Activated gamma-delta T cell treated with Interleukin-2 at 50 U/mL for 16 hours (primary cell): ENCODE data around the gene ARHGAP18.

Experiments used
- DNase-seq: peaks from one replicate; pipeline ENCODE4 v3.0.0-alpha.2; 2020

ARHGAP18 gene

GRCh38 chr6:129609635-129610034, 100.3 kb downstream of the ARHGAP18 start:
- no peak for DNase-seq

GRCh38 chr6:129608886-129609537, 101.0 kb downstream of the ARHGAP18 start:
- no peak for DNase-seq

GRCh38 chr6:129607581-129608186, 102.3 kb downstream of the ARHGAP18 start:
- no peak for DNase-seq

GRCh38 chr6:129606664-129607063, 103.3 kb downstream of the ARHGAP18 start:
- DNase-seq = no peak

GRCh38 chr6:129605967-129606366, 104.0 kb downstream of the ARHGAP18 start:
- no peak for DNase-seq

- no peak for DNase-seq
These were observed 104.9 kb downstream of the ARHGAP18 start for GRCh38 chr6:129605095-129605494.

GRCh38 chr6:129604321-129604720, 105.7 kb downstream of the ARHGAP18 start:
- no peak for DNase-seq

GRCh38 chr6:129603741-129604140, 106.2 kb downstream of the ARHGAP18 start:
- DNase-seq = no peak

GRCh38 chr6:129601323-129601722, 108.7 kb downstream of the ARHGAP18 start:
- no peak for DNase-seq

GRCh38 chr6:129599467-129599866, 110.5 kb downstream of the ARHGAP18 start:
- no peak for DNase-seq

GRCh38 chr6:129598244-129599187, 111.5 kb downstream of the ARHGAP18 start:
- no peak for DNase-seq

- no peak for DNase-seq
These were observed 112.8 kb downstream of the ARHGAP18 start for GRCh38 chr6:129597023-129597713.

GRCh38 chr6:129596522-129596921, 113.5 kb downstream of the ARHGAP18 start:
- DNase-seq = no peak

- DNase-seq = no peak
These were observed 116.8 kb downstream of the ARHGAP18 start for GRCh38 chr6:129593233-129593564.

GRCh38 chr6:129592516-129593232, 117.3 kb downstream of the ARHGAP18 start:
- DNase-seq = no peak

- no peak for DNase-seq
These were observed 119.5 kb downstream of the ARHGAP18 start for GRCh38 chr6:129590408-129591022.

GRCh38 chr6:129586815-129587214, 123.2 kb downstream of the ARHGAP18 start:
- DNase-seq = no peak

- no peak for DNase-seq
These were observed 126.1 kb downstream of the ARHGAP18 start for GRCh38 chr6:129583866-129584265.

GRCh38 chr6:129578315-129578714, 131.7 kb downstream of the ARHGAP18 start:
- no peak for DNase-seq

- DNase-seq = no peak
These were observed 132.3 kb downstream of the ARHGAP18 start for GRCh38 chr6:129577691-129578090.

- DNase-seq = no peak
These were observed 133.5 kb downstream of the ARHGAP18 start for GRCh38 chr6:129576456-129576855.
